Stomach (tissue), 9 donors: ENCODE data around the gene CMTR2. TPM values are rescaled to one million over a fixed set of nuclear protein-coding genes. Genes with fewer than 3 reads are reported as not detected.
A peak's percentile ranks its signal among the peaks of the same experiment; 100 is the strongest.

Experiments used
- DNase-seq, 2 donors: peaks; one replicate each; pipeline versions ENCODE4 v3.0.0 to v3.0.0-alpha.2; 2013 to 2019
- H3K27ac ChIP-seq, 5 donors: fragments of 200-600 bp in 4 of 5; sonication (generic) in 4 of 5; one replicate each; pipeline ENCODE4 v1.5.1; 2013 to 2019; ENCODE audit warnings: mild to moderate bottlenecking in 1 of 5, moderate library complexity in 1 of 5
- H3K27me3 ChIP-seq, 3 donors: fragments of 200-600 bp; sonication (generic); one replicate each; pipeline ENCODE4 v1.5.1; 2017 to 2019; ENCODE audit warnings: mixed run types in 1 of 3
- H3K36me3 ChIP-seq, 4 donors: fragments of 200-600 bp; sonication (generic); 1 replicate in 3 of 4; 2 replicates in 1 of 4; pipeline ENCODE4 v1.5.1; 2016 to 2019
- H3K4me1 ChIP-seq, 4 donors: fragments of 200-600 bp; sonication (generic); one replicate each; pipeline ENCODE4 v1.5.1; 2016 to 2019
- H3K4me3 ChIP-seq, 4 donors: fragments of 200-600 bp; sonication (generic) in 3 of 4; one replicate each; pipeline ENCODE4 v1.5.1; 2016 to 2019; ENCODE audit warnings: mild to moderate bottlenecking in 1 of 4
- H3K9me3 ChIP-seq, 4 donors: fragments of 200-600 bp; sonication (generic); one replicate each; pipeline ENCODE4 v1.5.1; 2016 to 2019
- EP300 ChIP-seq: sonication (generic); formaldehyde crosslinking; IDR thresholded peaks from one replicate; pipeline ENCODE4 v1.6.1; 2017; ENCODE audit warnings: antibody characterized with exemption
- POLR2A ChIP-seq, 4 donors: fragments of 450-650 bp; IDR thresholded peaks; one replicate each; pipeline ENCODE4 v1.6.1; 2016; ENCODE audit warnings: antibody characterized with exemption in 4 of 4, control low read depth in 2 of 4, mild to moderate bottlenecking in 1 of 4, moderate library complexity in 1 of 4
- POLR2AphosphoS5 ChIP-seq, 3 donors: sonication (generic); formaldehyde crosslinking; IDR thresholded peaks; one replicate each; pipeline ENCODE4 v1.6.1; 2016; ENCODE audit warnings: antibody characterized with exemption in 3 of 3
- WGBS, 5 donors: extraction: QIAGEN DNeasy Blood & Tissue Kit in 3 of 5; methylation state at CpG; one replicate each; pipeline versions ENCODE4 v1.1.5 to v1.1.7; 2013 to 2018; 5-methylcytosine and 5-hydroxymethylcytosine counted together
- intact Hi-C: fragments of 100-400 bp; cut with DNase I; formaldehyde crosslinking; loops from one replicate; pipeline ENCODE4 v1.15.1; 2023; ENCODE audit warnings: low total_unique reads
- polyA plus RNA-seq, 3 donors: library from polyadenylated mRNA; stranded (reverse); fragments of 200-250 nt; gene quantifications; one replicate each; pipeline ENCODE4 v1.2.3, GENCODE V29; 2013
- total RNA-seq, 5 donors: library from RNA; depleted of rRNA; stranded (reverse); fragments of >200 nt; gene quantifications; one replicate each; pipeline versions ENCODE4 v1.1.0 to v1.2.3, GENCODE V29; 2014 to 2016
- TF ChIP-seq, protein P1 (sequence below), 7 experiments: fragments of 450-650 bp in 4 of 7; fragments of 200-600 bp in 3 of 7; sonication (generic) in 3 of 7; IDR thresholded peaks; one replicate each; pipeline ENCODE4 v1.5.1; 2016 to 2019; ENCODE audit warnings: antibody characterized with exemption in 7 of 7, control low read depth in 2 of 7, mild to moderate bottlenecking in 1 of 7
- donor health status: healthy with polysubstance abuse.
- donor health status: Bipolar disorder and iron deficiency.
- donor health status: healthy.

Gene CMTR2
- total and polyA plus RNA-seq, 8 donors, result 1.4 to 29.6 (median 7.6) TPM

DNA sequence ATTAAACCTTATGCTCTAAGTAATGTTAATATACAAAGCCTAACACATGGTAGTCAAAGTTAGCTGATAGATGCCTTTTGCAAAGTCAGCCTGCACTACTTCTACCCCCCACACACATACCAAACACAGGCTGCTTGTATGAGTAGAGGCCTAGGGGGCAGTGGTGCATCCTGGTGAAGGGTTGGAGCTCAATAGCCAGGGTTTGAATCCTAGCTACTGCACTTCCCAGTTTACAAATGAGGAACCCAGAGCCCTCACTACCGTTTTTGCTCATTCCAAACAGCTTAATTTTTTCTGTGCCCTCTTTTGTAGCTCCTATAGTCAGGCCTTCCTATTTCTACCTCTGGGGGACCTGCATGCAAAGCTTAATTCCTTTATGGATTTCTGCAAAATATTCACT is 39.8 kb downstream of the CMTR2 start:
- Histone ChIP-seq H3K9me3 (no peaks in the 10 kb centered on the region), H3K27ac (no peak overlapping the region), H3K4me1 (no peaks in the 10 kb centered on the region), H3K36me3 (no peaks in the 10 kb centered on the region), H3K27me3 (no peaks in the 10 kb centered on the region), H3K4me3 (no peak overlapping the region)
- intact Hi-C loops, result no loop called here
- DNase-seq, result peak in 1 of 2 donors; percentile 4
- WGBS, 5 donors, result 8 to 50% (median 13%) methylated on average over 1 of the region's 1 CpG
- TF ChIP-seq, protein P1, sequence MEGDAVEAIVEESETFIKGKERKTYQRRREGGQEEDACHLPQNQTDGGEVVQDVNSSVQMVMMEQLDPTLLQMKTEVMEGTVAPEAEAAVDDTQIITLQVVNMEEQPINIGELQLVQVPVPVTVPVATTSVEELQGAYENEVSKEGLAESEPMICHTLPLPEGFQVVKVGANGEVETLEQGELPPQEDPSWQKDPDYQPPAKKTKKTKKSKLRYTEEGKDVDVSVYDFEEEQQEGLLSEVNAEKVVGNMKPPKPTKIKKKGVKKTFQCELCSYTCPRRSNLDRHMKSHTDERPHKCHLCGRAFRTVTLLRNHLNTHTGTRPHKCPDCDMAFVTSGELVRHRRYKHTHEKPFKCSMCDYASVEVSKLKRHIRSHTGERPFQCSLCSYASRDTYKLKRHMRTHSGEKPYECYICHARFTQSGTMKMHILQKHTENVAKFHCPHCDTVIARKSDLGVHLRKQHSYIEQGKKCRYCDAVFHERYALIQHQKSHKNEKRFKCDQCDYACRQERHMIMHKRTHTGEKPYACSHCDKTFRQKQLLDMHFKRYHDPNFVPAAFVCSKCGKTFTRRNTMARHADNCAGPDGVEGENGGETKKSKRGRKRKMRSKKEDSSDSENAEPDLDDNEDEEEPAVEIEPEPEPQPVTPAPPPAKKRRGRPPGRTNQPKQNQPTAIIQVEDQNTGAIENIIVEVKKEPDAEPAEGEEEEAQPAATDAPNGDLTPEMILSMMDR (IDR thresholded peaks at IDR 0.05), result no peak
- TF ChIP-seq EP300 (no peak), POLR2A (IDR thresholded peaks at IDR 0.05) (no peak), POLR2AphosphoS5 (IDR thresholded peaks at IDR 0.05) (no peak)

DNA sequence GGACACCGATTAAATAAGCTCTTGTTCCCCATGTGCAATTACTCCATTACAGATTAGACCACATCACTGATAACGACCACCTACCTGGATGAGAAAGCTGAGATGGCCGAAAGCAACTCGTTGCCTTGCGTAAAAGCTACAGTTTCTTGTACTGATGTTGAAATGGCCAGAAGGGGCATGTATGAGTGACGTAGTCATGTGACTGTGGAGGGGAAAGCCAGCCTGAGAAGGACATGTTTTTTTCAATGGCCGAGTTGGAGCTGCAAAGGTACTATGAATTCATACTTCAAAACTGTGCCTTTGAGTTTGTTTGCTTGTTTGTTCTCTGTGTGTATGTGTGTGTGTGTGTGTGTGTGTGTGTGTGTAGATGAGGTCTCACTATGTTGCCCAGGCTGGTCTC is 41.7 kb downstream of the CMTR2 start:
- H3K4me3 ChIP-seq, result no peak overlapping the region

DNA sequence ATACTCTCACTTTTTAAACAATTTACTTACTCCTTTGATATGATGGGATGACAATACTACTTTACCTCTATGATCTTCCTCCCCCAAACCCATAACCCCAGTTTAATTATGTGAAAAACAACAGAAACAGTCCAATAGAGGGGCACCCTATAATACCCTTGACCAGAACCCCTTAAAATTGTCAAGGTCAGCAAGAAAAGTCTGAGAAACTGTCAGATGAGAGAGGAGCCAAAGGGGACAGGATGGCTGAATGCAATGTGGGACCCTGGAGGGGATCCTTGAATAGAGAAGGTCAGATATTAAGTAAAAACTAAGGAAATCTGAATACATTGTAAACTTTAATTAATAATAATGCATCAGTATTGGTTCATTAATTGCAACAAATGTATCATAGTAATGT is 42.9 kb downstream of the CMTR2 start:
- no peaks in the 10 kb centered on the region for H3K4me1 ChIP-seq
- intact Hi-C loops, result no loop called here
- H3K4me3 ChIP-seq, result no peak overlapping the region
- DNase-seq, result no peak
- no peak overlapping the region for H3K27ac ChIP-seq
- no peaks in the 10 kb centered on the region for H3K36me3 ChIP-seq
- no peaks in the 10 kb centered on the region for H3K9me3 ChIP-seq
- no peak for TF ChIP-seq POLR2AphosphoS5 (IDR thresholded peaks at IDR 0.05)
- TF ChIP-seq, protein P1 (IDR thresholded peaks at IDR 0.05), result no peak
- TF ChIP-seq EP300, result no peak
- no peak for TF ChIP-seq POLR2A (IDR thresholded peaks at IDR 0.05)
- no peaks in the 10 kb centered on the region for H3K27me3 ChIP-seq

More for the DNA sequence above, 41.7 kb downstream of the CMTR2 start:
- no peak for DNase-seq
- TF ChIP-seq, protein P1 (IDR thresholded peaks at IDR 0.05), result no peak
- TF ChIP-seq POLR2A (IDR thresholded peaks at IDR 0.05) (no peak), POLR2AphosphoS5 (IDR thresholded peaks at IDR 0.05) (no peak), EP300 (no peak)
- Histone ChIP-seq H3K27ac (no peak overlapping the region), H3K36me3 (no peaks in the 10 kb centered on the region), H3K4me1 (no peaks in the 10 kb centered on the region), H3K9me3 (no peaks in the 10 kb centered on the region), H3K27me3 (no peaks in the 10 kb centered on the region)
- intact Hi-C loops, result no loop called here
- WGBS, 5 donors, result 81 to 89% (median 88%) methylated on average over 7 of the region's 7 CpGs

- 76 to 96% (median 81%) methylated on average over 1 of the region's 1 CpG for WGBS, 5 donors
- Histone ChIP-seq H3K4me1 (no peaks in the 10 kb centered on the region), H3K36me3 (no peaks in the 10 kb centered on the region), H3K4me3 (no peak overlapping the region), H3K27me3 (no peaks in the 10 kb centered on the region), H3K27ac (no peak overlapping the region), H3K9me3 (no peaks in the 10 kb centered on the region)
- no peak for DNase-seq
- intact Hi-C loops, result no loop called here
- no peak for TF ChIP-seq POLR2A (IDR thresholded peaks at IDR 0.05)
- TF ChIP-seq POLR2AphosphoS5 (IDR thresholded peaks at IDR 0.05), result no peak
- TF ChIP-seq EP300, result no peak
- TF ChIP-seq, protein P1 (IDR thresholded peaks at IDR 0.05), result no peak
These were observed 44.7 kb downstream of the CMTR2 start for GRCh38 chr16:71244521-71244920.
